GM21576 (cell line): Measurements from ENCODE around the gene TLR2.
A peak's percentile ranks its signal among the peaks of the same experiment; 100 is the strongest.
"Not testable (repeated sequence)": the region's sequence is repeated elsewhere in the genome, so short reads cannot be mapped to it uniquely, and the experiment has no call there.

Experiments
- ATAC-seq: cut with Tn5 transposase; IDR thresholded peaks from one replicate; pipeline ENCODE4 v1.9.1; 2021; ENCODE audit warnings: mild to moderate bottlenecking, moderate library complexity; ENCODE audit not compliant: unreplicated experiment

The TLR2 gene

GRCh38 chr4:153655928-153656327 is 28.2 kb upstream of the TLR2 start:
- no peak for ATAC-seq

- ATAC-seq: no peak
These were observed 22.8 kb upstream of the TLR2 start for GRCh38 chr4:153661215-153661822.

- no peak for ATAC-seq
These were observed 22.2 kb upstream of the TLR2 start for GRCh38 chr4:153661908-153662307.

- ATAC-seq: no peak
These were observed 20.4 kb upstream of the TLR2 start for GRCh38 chr4:153663667-153664066.

GRCh38 chr4:153666505-153666904 is 17.6 kb upstream of the TLR2 start:
- ATAC-seq: not testable (repeated sequence)

GRCh38 chr4:153668647-153669046 is 15.4 kb upstream of the TLR2 start:
- no peak for ATAC-seq

- no peak for ATAC-seq
These were observed 14.2 kb upstream of the TLR2 start for GRCh38 chr4:153669838-153670237.

- ATAC-seq: no peak
These were observed 7.6 kb upstream of the TLR2 start for GRCh38 chr4:153676486-153676885.

GRCh38 chr4:153676984-153677383 is 7.1 kb upstream of the TLR2 start:
- no peak for ATAC-seq

GRCh38 chr4:153679486-153679885 is 4.6 kb upstream of the TLR2 start:
- no peak for ATAC-seq

GRCh38 chr4:153683763-153684181 is 308 bp upstream of the TLR2 start:
- ATAC-seq: no peak

- ATAC-seq: peak; percentile 16
These were observed 891 bp downstream of the TLR2 start for GRCh38 chr4:153684971-153685371.

- ATAC-seq: no peak
These were observed 20.4 kb downstream of the TLR2 start for GRCh38 chr4:153704522-153704921.

GRCh38 chr4:153705743-153706468 is 21.8 kb downstream of the TLR2 start:
- peak; percentile 83 for ATAC-seq

- peak; percentile 12 for ATAC-seq
These were observed 22.4 kb downstream of the TLR2 start for GRCh38 chr4:153706519-153706918.

GRCh38 chr4:153710681-153711080 is 26.6 kb downstream of the TLR2 start:
- ATAC-seq: no peak

- ATAC-seq: no peak
These were observed 30.0 kb downstream of the TLR2 start for GRCh38 chr4:153713866-153714646.

- no peak for ATAC-seq
These were observed 38.0 kb downstream of the TLR2 start for GRCh38 chr4:153722036-153722435.

- no peak for ATAC-seq
These were observed 40.5 kb downstream of the TLR2 start for GRCh38 chr4:153724606-153725005.

GRCh38 chr4:153725136-153725830 is 41.2 kb downstream of the TLR2 start:
- no peak for ATAC-seq

- ATAC-seq: no peak
These were observed 41.7 kb downstream of the TLR2 start for GRCh38 chr4:153725831-153726154.
